GM04503 (cell line): ENCODE data around the gene OR51V1.
"Not testable (repeated sequence)": the region's sequence is repeated elsewhere in the genome, so short reads cannot be mapped to it uniquely, and the experiment has no call there.

Source experiments
- DNase-seq: peaks from one replicate; pipeline ENCODE4 v3.0.0-alpha.2; 2012; ENCODE audit warnings: low read depth

OR51V1 gene

GRCh38 chr11:5165898-5166297, 34.6 kb downstream of the OR51V1 start:
- DNase-seq: not testable (repeated sequence)

- not testable (repeated sequence) for DNase-seq
These were observed 35.7 kb downstream of the OR51V1 start for GRCh38 chr11:5164807-5165206.

- not testable (repeated sequence) for DNase-seq
These were observed 39.4 kb downstream of the OR51V1 start for GRCh38 chr11:5161045-5161444.

- not testable (repeated sequence) for DNase-seq
These were observed 40.3 kb downstream of the OR51V1 start for GRCh38 chr11:5160217-5160616.

- DNase-seq: no peak
These were observed 40.7 kb downstream of the OR51V1 start for GRCh38 chr11:5159806-5160205.

GRCh38 chr11:5154657-5155056, 45.8 kb downstream of the OR51V1 start, which contains the start of gene OR52A1:
OR52A1 (minus strand) TSS chr11:5154757; CDS start chr11:5152369, 2,388 bp downstream.
- DNase-seq: no peak

- no peak for DNase-seq
These were observed 46.7 kb downstream of the OR51V1 start for GRCh38 chr11:5153574-5154431.

- no peak for DNase-seq
These were observed 48.7 kb downstream of the OR51V1 start for GRCh38 chr11:5151713-5152153.
